HEK293 (cell line): ENCODE measurements around the gene HIBCH.

Experiments used
- CTCF ChIA-PET: fragments of 350-600 bp; formaldehyde crosslinking; extraction: SDS; loops from one replicate; lab custom pipeline; 2021; ENCODE audit warnings: antibody characterized with exemption; lab: Yijun Ruan, JAX
- POLR2A ChIA-PET: fragments of 300-600 bp; formaldehyde crosslinking; extraction: SDS; loops from one replicate; lab custom pipeline; 2020; ENCODE audit warnings: antibody characterized with exemption, inconsistent platforms; lab: Yijun Ruan, JAX
- H3K27ac ChIP-seq: fragments of 200-500 bp; sonication (Bioruptor generic); 2 replicates; pipeline ENCODE4 v1.5.1; 2014; ENCODE audit warnings: low read depth, low read length, control low read depth, inconsistent platforms; ENCODE audit errors: extremely low read depth
- H3K36me3 ChIP-seq, 2 experiments: fragments of 200-500 bp in 1 of 2; sonication (Bioruptor generic) in 1 of 2; 1 replicate in 1 of 2; 2 replicates in 1 of 2; pipeline ENCODE4 v1.5.1; 2014 to 2017; ENCODE audit warnings: inconsistent platforms in 2 of 2, low read length in 2 of 2; ENCODE audit not compliant: control insufficient read depth in 2 of 2, insufficient read depth in 1 of 2
- H3K4me1 ChIP-seq: fragments of 200-500 bp; sonication (Bioruptor generic); 2 replicates; pipeline ENCODE4 v1.5.1; 2014; ENCODE audit warnings: mild to moderate bottlenecking, low read length, inconsistent platforms; ENCODE audit not compliant: control insufficient read depth, insufficient read depth
- H3K4me3 ChIP-seq: 2 replicates; pipeline ENCODE4 v1.5.1; 2011; ENCODE audit warnings: low read depth, mild to moderate bottlenecking, control low read depth, low read length, moderate library complexity
- H3K9me3 ChIP-seq: fragments of 200-500 bp; sonication (Bioruptor generic); 2 replicates; pipeline ENCODE4 v1.5.1; 2014; ENCODE audit warnings: low read depth, low read length, inconsistent platforms; ENCODE audit not compliant: control insufficient read depth, insufficient read depth
- BCL11A ChIP-seq: fragments of 450-650 bp; formaldehyde crosslinking; IDR thresholded peaks from 2 replicates; pipeline ENCODE4 v1.5.1; 2016; ENCODE audit warnings: low read depth, missing biosample characterization, missing genetic modification characterization
- EGR2 ChIP-seq: fragments of 450-650 bp; formaldehyde crosslinking; IDR thresholded peaks from 2 replicates; pipeline ENCODE4 v1.5.1; 2016; ENCODE audit warnings: low read depth, missing biosample characterization, missing genetic modification characterization
- GFI1B ChIP-seq: fragments of 450-650 bp; formaldehyde crosslinking; IDR thresholded peaks from 2 replicates; pipeline ENCODE4 v1.5.1; 2016; ENCODE audit warnings: missing biosample characterization, missing genetic modification characterization
- KLF1 ChIP-seq: fragments of 450-650 bp; formaldehyde crosslinking; IDR thresholded peaks from 2 replicates; pipeline ENCODE4 v1.5.1; 2016; ENCODE audit warnings: missing biosample characterization, missing genetic modification characterization
- KLF10 ChIP-seq: fragments of 450-650 bp; IDR thresholded peaks from 2 replicates; pipeline ENCODE4 v1.5.1; 2018; ENCODE audit warnings: missing biosample characterization, mild to moderate bottlenecking, missing genetic modification characterization
- KLF17 ChIP-seq: fragments of 450-650 bp; formaldehyde crosslinking; IDR thresholded peaks from 2 replicates; pipeline ENCODE4 v1.5.1; 2016; ENCODE audit warnings: missing biosample characterization, missing genetic modification characterization
- MEIS1 ChIP-seq: sonication (generic); formaldehyde crosslinking; IDR thresholded peaks from 2 replicates; pipeline ENCODE4 v1.8.1; 2022; ENCODE audit warnings: missing genetic modification reagents, mild to moderate bottlenecking, borderline replicate concordance
- OSR2 ChIP-seq: fragments of 450-650 bp; formaldehyde crosslinking; IDR thresholded peaks from 2 replicates; pipeline ENCODE4 v1.5.1; 2016; ENCODE audit warnings: missing biosample characterization, missing genetic modification characterization
- PRDM1 ChIP-seq: fragments of 450-650 bp; formaldehyde crosslinking; IDR thresholded peaks from 2 replicates; pipeline ENCODE4; 2016; ENCODE audit warnings: missing biosample characterization, missing genetic modification characterization
- PRDM10 ChIP-seq: fragments of 450-650 bp; formaldehyde crosslinking; IDR thresholded peaks from 2 replicates; pipeline ENCODE4 v1.5.1; 2016; ENCODE audit warnings: missing biosample characterization, missing genetic modification characterization
- SALL2 ChIP-seq: fragments of 450-650 bp; formaldehyde crosslinking; IDR thresholded peaks from 2 replicates; pipeline ENCODE4 v1.5.0; 2017; ENCODE audit warnings: missing biosample characterization, mild to moderate bottlenecking, missing genetic modification characterization, borderline replicate concordance
- SP7 ChIP-seq: fragments of 450-650 bp; formaldehyde crosslinking; IDR thresholded peaks from 2 replicates; pipeline ENCODE4 v1.5.1; 2016; ENCODE audit warnings: missing biosample characterization, missing genetic modification characterization
- TCF7L2 ChIP-seq: IDR thresholded peaks from 2 replicates; pipeline ENCODE4 v1.6.1; 2011; ENCODE audit warnings: low read depth, mild to moderate bottlenecking, inconsistent platforms, low read length, moderate library complexity, borderline replicate concordance
- TRIM28 ChIP-seq: IDR thresholded peaks from 2 replicates; pipeline ENCODE4 v1.6.1; 2011; ENCODE audit warnings: low read length, control low read depth, borderline replicate concordance
- WT1 ChIP-seq: fragments of 450-650 bp; formaldehyde crosslinking; IDR thresholded peaks from 2 replicates; pipeline ENCODE4 v1.5.1; 2016; ENCODE audit warnings: missing biosample characterization, missing genetic modification characterization
- ZNF146 ChIP-seq: fragments of 450-650 bp; formaldehyde crosslinking; IDR thresholded peaks from 2 replicates; pipeline ENCODE4 v1.5.1; 2016; ENCODE audit warnings: missing biosample characterization, missing genetic modification characterization
- ZNF18 ChIP-seq: fragments of 450-650 bp; formaldehyde crosslinking; IDR thresholded peaks from 2 replicates; pipeline ENCODE4 v1.5.1; 2016; ENCODE audit warnings: missing biosample characterization, missing genetic modification characterization
- ZNF184 ChIP-seq: fragments of 450-650 bp; IDR thresholded peaks from 2 replicates; pipeline ENCODE4 v1.5.1; 2018; ENCODE audit warnings: missing biosample characterization, mild to moderate bottlenecking, missing genetic modification characterization
- ZNF266 ChIP-seq: fragments of 450-650 bp; formaldehyde crosslinking; IDR thresholded peaks from 2 replicates; pipeline ENCODE4 v1.5.1; 2016; ENCODE audit warnings: missing biosample characterization, missing genetic modification characterization, low read depth
- ZNF292 ChIP-seq: fragments of 450-650 bp; formaldehyde crosslinking; IDR thresholded peaks from 2 replicates; pipeline ENCODE4 v1.5.1; 2016; ENCODE audit warnings: low read depth, missing biosample characterization, missing genetic modification characterization, borderline replicate concordance
- ZNF324 ChIP-seq: fragments of 450-650 bp; formaldehyde crosslinking; IDR thresholded peaks from 2 replicates; pipeline ENCODE4 v1.5.1; 2016; ENCODE audit warnings: missing biosample characterization, missing genetic modification characterization
- ZNF341 ChIP-seq: fragments of 450-650 bp; formaldehyde crosslinking; IDR thresholded peaks from 2 replicates; pipeline ENCODE4; 2016; ENCODE audit warnings: low read depth, missing biosample characterization, missing genetic modification characterization
- ZNF37A ChIP-seq: fragments of 450-650 bp; IDR thresholded peaks from 2 replicates; pipeline ENCODE4 v1.5.1; 2018; ENCODE audit warnings: missing biosample characterization, missing genetic modification characterization
- ZNF398 ChIP-seq: fragments of 450-650 bp; formaldehyde crosslinking; IDR thresholded peaks from 2 replicates; pipeline ENCODE4 v1.5.1; 2017; ENCODE audit warnings: missing biosample characterization, missing genetic modification characterization
- ZNF510 ChIP-seq: fragments of 450-650 bp; formaldehyde crosslinking; IDR thresholded peaks from 2 replicates; pipeline ENCODE4 v1.5.1; 2018; ENCODE audit warnings: mild to moderate bottlenecking, missing genetic modification characterization, missing biosample characterization; ENCODE audit not compliant: insufficient replicate concordance
- ZNF530 ChIP-seq: fragments of 450-650 bp; formaldehyde crosslinking; IDR thresholded peaks from 2 replicates; pipeline ENCODE4 v1.5.1; 2016; ENCODE audit warnings: low read depth, missing biosample characterization, missing genetic modification characterization
- ZNF548 ChIP-seq: fragments of 450-650 bp; formaldehyde crosslinking; IDR thresholded peaks from 2 replicates; pipeline ENCODE4 v1.5.1; 2016; ENCODE audit warnings: missing biosample characterization, missing genetic modification characterization
- ZNF549 ChIP-seq: fragments of 450-650 bp; IDR thresholded peaks from 2 replicates; pipeline ENCODE4 v1.5.1; 2018; ENCODE audit warnings: missing biosample characterization, missing genetic modification characterization, mild to moderate bottlenecking, inconsistent platforms, moderate library complexity
- ZNF555 ChIP-seq: fragments of 450-650 bp; formaldehyde crosslinking; conservative IDR thresholded peaks from 2 replicates; pipeline ENCODE4 v1.5.1; 2017; ENCODE audit warnings: missing biosample characterization, mild to moderate bottlenecking, missing genetic modification characterization, inconsistent platforms
- ZNF626 ChIP-seq: fragments of 450-650 bp; sonication (Bioruptor Pico); formaldehyde crosslinking; IDR thresholded peaks from 2 replicates; pipeline ENCODE4 v1.5.1; 2018; ENCODE audit warnings: missing biosample characterization, missing genetic modification characterization, inconsistent platforms

Gene HIBCH

GRCh38 chr2:190319555-190320498 is at the start of gene HIBCH:
Gene HIBCH, minus strand, starts transcription at chr2:190319826. Its CDS starts 76 bp downstream, at chr2:190319750.
- peak within 1 kb of the TSS; percentile 72 for H3K4me3 ChIP-seq
- no peaks in the 10 kb centered on the region for H3K9me3 ChIP-seq
- no peaks in the 10 kb centered on the region for H3K36me3 ChIP-seq
- POLR2A ChIA-PET, result interaction anchor here (0.7 to 2.1 kb wide), 10 partner anchors 10 to 980 kb away, joined by 3 to 11 read pairs (median 4); partner anchors contain the start of genes INPP1, ORMDL1, OSGEPL1 and PMS1
- no peaks in the 10 kb centered on the region for H3K4me1 ChIP-seq
- peak within 1 kb of the TSS; percentile 58 for H3K27ac ChIP-seq
- CTCF ChIA-PET, result interaction anchor here (0.5 to 2.3 kb wide), 13 partner anchors 14 to 1565 kb away, joined by 3 to 11 read pairs (median 4); no protein-coding TSS in a partner anchor
- TF ChIP-seq ZNF146 (tag by site-specific recombination), result no peak
- TF ChIP-seq ZNF184 (tag by site-specific recombination), result no peak
- TF ChIP-seq ZNF530, result no peak
- no peak for TF ChIP-seq ZNF266
- no peak for TF ChIP-seq OSR2
- no peak for TF ChIP-seq WT1 (tag by site-specific recombination)
- TF ChIP-seq GFI1B (tag by site-specific recombination), result no peak
- no peak; the same call in none of the 2 replicates for TF ChIP-seq ZNF324 (tag by site-specific recombination)
- TF ChIP-seq ZNF37A (tag by site-specific recombination), result no peak
- TF ChIP-seq PRDM1 (tag by site-specific recombination), result no peak
- peak; percentile 45; the same call in 1 of the 2 replicates for TF ChIP-seq TRIM28
- TF ChIP-seq KLF10, result peak; percentile 67
- peak; percentile 73 for TF ChIP-seq KLF17 (tag by site-specific recombination)
- TF ChIP-seq MEIS1 (CRISPR knock-in tag), result no peak
- TF ChIP-seq ZNF398 (tag by site-specific recombination), result no peak
- no peak for TF ChIP-seq ZNF341 (tag by site-specific recombination)
- no peak for TF ChIP-seq ZNF510
- TF ChIP-seq ZNF626, result no peak
- TF ChIP-seq ZNF555 (tag by site-specific recombination), result no peak
- no peak for TF ChIP-seq ZNF549
- no peak for TF ChIP-seq SALL2 (tag by site-specific recombination)
- 0 out of 2 replicates have a peak, but pooled peaks have one; percentile 73 for TF ChIP-seq SP7 (tag by site-specific recombination)
- no peak for TF ChIP-seq ZNF548 (tag by site-specific recombination)
- TF ChIP-seq EGR2, result peak; percentile 45; the same call in 1 of the 2 replicates
- TF ChIP-seq PRDM10 (tag by site-specific recombination), result peak; percentile 57
- TF ChIP-seq ZNF18 (tag by site-specific recombination), result no peak
- TF ChIP-seq BCL11A (tag by site-specific recombination), result no peak
- TF ChIP-seq KLF1 (tag by site-specific recombination), result peak; percentile 90
- TF ChIP-seq TCF7L2, result no peak
- no peak for TF ChIP-seq ZNF292 (tag by site-specific recombination)
